Caco-2 (cell line): ENCODE measurements around the gene NDEL1. TPM values are rescaled to one million over a fixed set of nuclear protein-coding genes. Genes with fewer than 3 reads are reported as not detected.

Experiments
- BruUV-seq: library from RNA; stranded (reverse); fragments of 400-500 nt; replicated peaks from 2 replicates; lab custom pipeline; 2021; lab: Mats Ljungman, UMichigan
- CTCF ChIA-PET: fragments of 300-600 bp; sonication (Branson Sonifier 250); formaldehyde crosslinking; loops from one replicate; lab custom pipeline; 2022; ENCODE audit warnings: antibody characterized with exemption; lab: Charles Lee
- POLR2A ChIA-PET: fragments of 300-600 bp; sonication (Branson Sonifier 250); formaldehyde crosslinking; loops from one replicate; lab custom pipeline; 2022; ENCODE audit warnings: antibody characterized with exemption; lab: Charles Lee
- DNase-seq, 2 experiments: peaks; one replicate each; pipeline versions ENCODE4 v3.0.0 to v3.0.0-alpha.2; 2020 to 2022
- H3K27me3 ChIP-seq: replicated peaks from 2 replicates; pipeline ENCODE4 v1.6.0; 2011; ENCODE audit warnings: low read length; ENCODE audit not compliant: control insufficient read depth, insufficient read depth
- H3K36me3 ChIP-seq: 2 replicates; pipeline ENCODE4 v1.5.1; 2011; ENCODE audit warnings: low read length; ENCODE audit not compliant: control insufficient read depth, insufficient read depth
- H3K4me1 ChIP-seq: fragments of 250-450 bp; sonication (Bioruptor Pico); 2 replicates; pipeline ENCODE4 v1.5.1; 2020; ENCODE audit warnings: mild to moderate bottlenecking
- H3K4me3 ChIP-seq: 2 replicates; pipeline ENCODE4 v1.5.1; 2011; ENCODE audit warnings: low read depth, mild to moderate bottlenecking, control low read depth, low read length
- H3K9me3 ChIP-seq: fragments of 250-450 bp; sonication (Bioruptor Pico); 2 replicates; pipeline ENCODE4 v1.5.1; 2020; ENCODE audit warnings: mild to moderate bottlenecking, moderate library complexity
- H3K27ac Mint-ChIP-seq: one replicate; pipeline ENCODE4 v1.8.0; 2022; ENCODE audit warnings: mixed read lengths; ENCODE audit not compliant: unreplicated experiment
- H3K27me3 Mint-ChIP-seq: one replicate; pipeline ENCODE4 v1.8.0; 2022; ENCODE audit warnings: mixed read lengths; ENCODE audit not compliant: insufficient read depth, unreplicated experiment
- H3K36me3 Mint-ChIP-seq: one replicate; pipeline ENCODE4 v1.8.0; 2022; ENCODE audit warnings: mild to moderate bottlenecking, mixed read lengths; ENCODE audit not compliant: insufficient read depth, unreplicated experiment
- H3K4me1 Mint-ChIP-seq: one replicate; pipeline ENCODE4 v1.8.0; 2022; ENCODE audit warnings: low read depth, mixed read lengths; ENCODE audit not compliant: unreplicated experiment
- H3K4me3 Mint-ChIP-seq: one replicate; pipeline ENCODE4 v1.8.0; 2022; ENCODE audit warnings: mild to moderate bottlenecking, moderate library complexity, mixed read lengths; ENCODE audit not compliant: unreplicated experiment
- H3K9me3 Mint-ChIP-seq: one replicate; pipeline ENCODE4 v1.8.0; 2022; ENCODE audit warnings: mixed read lengths; ENCODE audit not compliant: unreplicated experiment
- CTCF ChIP-seq, 2 experiments: fragments of 200-600 bp in 1 of 2; IDR thresholded peaks; 1 replicate in 1 of 2; 2 replicates in 1 of 2; pipeline versions ENCODE4 v1.5.1 to v1.8.0; 2011 to 2022; ENCODE audit warnings: antibody characterized with exemption in 1 of 2, control low read depth in 1 of 2, inconsistent platforms in 1 of 2, low read depth in 1 of 2, low read length in 1 of 2, mild to moderate bottlenecking in 1 of 2, moderate library complexity in 1 of 2; ENCODE audit not compliant: insufficient read depth in 1 of 2, severe bottlenecking in 1 of 2, unreplicated experiment in 1 of 2
- intact Hi-C: fragments of 100-400 bp; cut with micrococcal nuclease; formaldehyde crosslinking; loops from one replicate; pipeline ENCODE4 v1.10.0; 2022; ENCODE audit not compliant: unreplicated experiment
- total RNA-seq: library from RNA; stranded (reverse); gene quantifications from 2 replicates; pipeline ENCODE4 v1.2.3, GENCODE V29; 2022

NDEL1 gene
- total RNA-seq, 1 experiment from 2014 or later = 32.2 TPM

- ChIA-PET CTCF (no interaction called here), POLR2A (no interaction called here)
- intact Hi-C loops = no loop called here
- Mint-ChIP-seq H3K27me3 (no peaks in the 10 kb centered on the region), H3K27ac (no peak overlapping the region), H3K4me3 (no peak overlapping the region), H3K9me3 (no peaks in the 10 kb centered on the region), H3K36me3 (peaks cover 35% of the 10 kb centered on the region), H3K4me1 (no peaks in the 10 kb centered on the region)
- no peaks in the 10 kb centered on the region for H3K36me3 ChIP-seq
- TF ChIP-seq CTCF (IDR thresholded peaks at IDR 0.05; ENCODE audit: insufficient read depth in 1 of 2, low read depth in 1 of 2, low read length in 1 of 2, severe bottlenecking in 1 of 2, unreplicated experiment in 1 of 2) = no peak
- no peaks in the 10 kb centered on the region for H3K4me1 ChIP-seq
- no TSS peak for BruUV-seq
- no peak overlapping the region for H3K4me3 ChIP-seq
- H3K27me3 ChIP-seq = no peaks in the 10 kb centered on the region
- no peaks in the 10 kb centered on the region for H3K9me3 ChIP-seq
- DNase-seq = no peak
These were observed 8.8 kb downstream of the NDEL1 start for GRCh38 chr17:8444494-8444893.

GRCh38 chr17:8445536-8445935 is 9.9 kb downstream of the NDEL1 start:
- DNase-seq = no peak
- CTCF ChIA-PET = no interaction called here
- POLR2A ChIA-PET = no interaction called here
- no peaks in the 10 kb centered on the region for H3K4me1 Mint-ChIP-seq
- no peak overlapping the region for H3K4me3 ChIP-seq
- H3K27me3 ChIP-seq = no peaks in the 10 kb centered on the region
- TF ChIP-seq CTCF (IDR thresholded peaks at IDR 0.05; ENCODE audit: insufficient read depth in 1 of 2, low read depth in 1 of 2, low read length in 1 of 2, severe bottlenecking in 1 of 2, unreplicated experiment in 1 of 2) = no peak
- H3K9me3 Mint-ChIP-seq = no peaks in the 10 kb centered on the region
- H3K36me3 Mint-ChIP-seq = peaks cover 32% of the 10 kb centered on the region
- no peak overlapping the region for H3K27ac Mint-ChIP-seq
- H3K27me3 Mint-ChIP-seq = no peaks in the 10 kb centered on the region
- BruUV-seq = no TSS peak
- H3K4me1 ChIP-seq = no peaks in the 10 kb centered on the region
- no peaks in the 10 kb centered on the region for H3K9me3 ChIP-seq
- intact Hi-C loops = no loop called here
- H3K36me3 ChIP-seq = no peaks in the 10 kb centered on the region
- H3K4me3 Mint-ChIP-seq = no peak overlapping the region

- Histone ChIP-seq H3K36me3 (no peaks in the 10 kb centered on the region), H3K4me1 (no peaks in the 10 kb centered on the region), H3K9me3 (no peaks in the 10 kb centered on the region), H3K4me3 (no peak overlapping the region), H3K27me3 (no peaks in the 10 kb centered on the region)
- no peak overlapping the region for H3K27ac Mint-ChIP-seq
- no peaks in the 10 kb centered on the region for H3K9me3 Mint-ChIP-seq
- peaks cover 33% of the 10 kb centered on the region for H3K36me3 Mint-ChIP-seq
- no peaks in the 10 kb centered on the region for H3K27me3 Mint-ChIP-seq
- no TSS peak for BruUV-seq
- H3K4me1 Mint-ChIP-seq = no peaks in the 10 kb centered on the region
- H3K4me3 Mint-ChIP-seq = no peak overlapping the region
- POLR2A ChIA-PET = no interaction called here
- no peak for TF ChIP-seq CTCF (IDR thresholded peaks at IDR 0.05; ENCODE audit: insufficient read depth in 1 of 2, low read depth in 1 of 2, low read length in 1 of 2, severe bottlenecking in 1 of 2, unreplicated experiment in 1 of 2)
- no peak for DNase-seq
- intact Hi-C loops = no loop called here
- CTCF ChIA-PET = no interaction called here
These were observed 12.1 kb downstream of the NDEL1 start for GRCh38 chr17:8447799-8448198.
